HFF-Myc (cell line): ENCODE results near the gene SULT2B1.
"Not testable (repeated sequence)": the region's sequence is repeated elsewhere in the genome, so short reads cannot be mapped to it uniquely, and the experiment has no call there.

ENCODE experiments used
- DNase-seq: peaks from one replicate; pipeline ENCODE4 v3.0.0-alpha.2; 2011; ENCODE audit warnings: low read depth; ENCODE audit errors: extremely low read depth
- H3K4me3 ChIP-seq: replicated peaks from 2 replicates; pipeline ENCODE4 v1.5.1; 2011; ENCODE audit warnings: low read depth, mild to moderate bottlenecking, control low read depth, low read length
- CTCF ChIP-seq: IDR thresholded peaks from 2 replicates; pipeline ENCODE4 v1.5.1; 2012; ENCODE audit warnings: mild to moderate bottlenecking, low read depth, low read length, control low read depth; ENCODE audit errors: missing control alignments

Gene SULT2B1

GRCh38 chr19:48571378-48572162 lies 19.6 kb downstream of the SULT2B1 start:
- H3K4me3 ChIP-seq, result no peak overlapping the region
- no peak for DNase-seq
- no peak for TF ChIP-seq CTCF

- TF ChIP-seq CTCF, result no peak
Observed at GRCh38 chr19:48573163-48573505, 21.2 kb downstream of the SULT2B1 start.

GRCh38 chr19:48575931-48576622 lies 24.1 kb downstream of the SULT2B1 start:
- no peak for TF ChIP-seq CTCF
- H3K4me3 ChIP-seq, result no peak overlapping the region
- no peak for DNase-seq

More at GRCh38 chr19:48573163-48573505, 21.2 kb downstream of the SULT2B1 start:
- no peak for DNase-seq
- no peak overlapping the region for H3K4me3 ChIP-seq

GRCh38 chr19:48577908-48578307 lies 25.9 kb downstream of the SULT2B1 start:
- DNase-seq, H3K4me3 ChIP-seq: not testable (repeated sequence)

- no peak for TF ChIP-seq CTCF
- no peak overlapping the region for H3K4me3 ChIP-seq
- DNase-seq, result no peak
Observed at GRCh38 chr19:48578891-48579290, 26.9 kb downstream of the SULT2B1 start.

- no peak overlapping the region for H3K4me3 ChIP-seq
- DNase-seq, result no peak
- no peak for TF ChIP-seq CTCF
Observed at GRCh38 chr19:48582168-48582567, 30.2 kb downstream of the SULT2B1 start.

GRCh38 chr19:48587387-48587786 lies 35.4 kb downstream of the SULT2B1 start:
- H3K4me3 ChIP-seq, result no peak overlapping the region
- no peak for TF ChIP-seq CTCF
- no peak for DNase-seq
